DLD1 (cell line): ENCODE results near the gene XPNPEP2.

Experiments
- in situ Hi-C: cut with HindIII; loops from 2 replicates; pipeline ENCODE4 v1.10.0; 2017; ENCODE audit warnings: low sequenced_read_pairs

Gene XPNPEP2

GRCh38 chrX:129777218-129778030 is 38.6 kb downstream of the XPNPEP2 start:
- in situ Hi-C loops = no loop called here

- in situ Hi-C loops = no loop called here
Measured at GRCh38 chrX:129779086-129779672, 40.4 kb downstream of the XPNPEP2 start.

- in situ Hi-C loops = no loop called here
Measured at GRCh38 chrX:129779747-129780146, 41.0 kb downstream of the XPNPEP2 start, which contains the start of gene SASH3. Gene SASH3 (plus strand): TSS chrX:129779949. CDS start chrX:129780098, 149 bp downstream.

- in situ Hi-C loops = no loop called here
Measured at GRCh38 chrX:129780441-129781105, 41.8 kb downstream of the XPNPEP2 start.

GRCh38 chrX:129781134-129781672 is 42.4 kb downstream of the XPNPEP2 start:
- in situ Hi-C loops = no loop called here

- in situ Hi-C loops = no loop called here
Measured at GRCh38 chrX:129781680-129782495, 43.1 kb downstream of the XPNPEP2 start.

GRCh38 chrX:129782706-129783105 is 43.9 kb downstream of the XPNPEP2 start:
- in situ Hi-C loops = no loop called here

GRCh38 chrX:129783291-129783713 is 44.5 kb downstream of the XPNPEP2 start:
- in situ Hi-C loops = no loop called here

GRCh38 chrX:129784371-129784770 is 45.6 kb downstream of the XPNPEP2 start:
- in situ Hi-C loops = no loop called here

GRCh38 chrX:129785160-129785947 is 46.6 kb downstream of the XPNPEP2 start:
- in situ Hi-C loops = no loop called here

- in situ Hi-C loops = no loop called here
Measured at GRCh38 chrX:129786210-129786651, 47.5 kb downstream of the XPNPEP2 start.

- in situ Hi-C loops = no loop called here
Measured at GRCh38 chrX:129787336-129788055, 48.7 kb downstream of the XPNPEP2 start.

GRCh38 chrX:129788527-129788926 is 49.7 kb downstream of the XPNPEP2 start:
- in situ Hi-C loops = no loop called here

GRCh38 chrX:129790146-129790545 is 51.4 kb downstream of the XPNPEP2 start:
- in situ Hi-C loops = no loop called here

- in situ Hi-C loops = no loop called here
Measured at GRCh38 chrX:129790808-129791207, 52.0 kb downstream of the XPNPEP2 start.

GRCh38 chrX:129791336-129791735 is 52.6 kb downstream of the XPNPEP2 start:
- in situ Hi-C loops = no loop called here

- in situ Hi-C loops = no loop called here
Measured at GRCh38 chrX:129791961-129792570, 53.3 kb downstream of the XPNPEP2 start.

- in situ Hi-C loops = no loop called here
Measured at GRCh38 chrX:129792586-129793291, 54.0 kb downstream of the XPNPEP2 start.
